ENCODE measurements around the gene RNF2. TPM values are rescaled to one million over a fixed set of nuclear protein-coding genes. Genes with fewer than 3 reads are reported as not detected.

The RNF2 gene
- total RNA-seq, 4 donors from 2014 or later = 11.3 to 18.6 (median 16.2) TPM

DNA sequence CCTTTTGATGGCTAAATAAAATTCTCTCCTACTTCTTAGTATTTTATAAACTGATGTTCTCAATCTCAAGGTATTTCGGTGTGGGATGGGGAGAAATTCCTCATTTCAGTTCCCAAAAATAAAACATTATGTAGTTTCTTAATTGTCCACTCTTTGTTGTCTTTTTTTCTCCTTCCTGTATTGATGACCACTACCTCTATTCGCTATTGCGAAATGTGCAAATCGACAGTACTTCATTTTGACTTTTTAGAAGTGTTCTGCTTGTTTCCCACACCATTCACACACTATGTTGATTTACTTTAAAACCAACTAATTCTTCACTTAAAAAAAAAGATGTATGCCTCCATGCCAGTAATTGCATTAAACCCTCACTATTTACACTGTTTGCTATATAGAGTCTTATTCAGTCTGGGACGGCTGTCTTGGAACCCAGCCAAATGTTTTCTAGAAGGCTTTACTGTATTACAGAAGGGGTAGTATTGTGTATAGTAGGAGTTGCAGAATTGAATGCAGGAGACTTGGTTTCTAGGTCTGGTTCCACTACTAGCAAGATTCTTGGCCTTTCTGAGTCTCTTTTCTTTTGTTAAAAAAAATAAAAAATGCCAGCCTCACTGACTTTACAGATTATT lies 5.6 kb downstream of the RNF2 start:
- no peak overlapping the region for H3K4me3 ChIP-seq
- no peak for DNase-seq (ENCODE audit: low spot score in 2 of 2)
- WGBS = 68% methylated on average over 5 of the region's 5 CpGs

GRCh38 chr1:185053204-185053603 lies 7.8 kb downstream of the RNF2 start:
- H3K4me3 ChIP-seq = no peak overlapping the region
- no peaks in the 10 kb centered on the region for H3K9me3 ChIP-seq
- 81% methylated on average over 3 of the region's 3 CpGs for WGBS
- no peak overlapping the region for H3K27ac ChIP-seq
- no peak for DNase-seq (ENCODE audit: low spot score in 2 of 2)
- TF ChIP-seq CTCF (IDR thresholded peaks at IDR 0.05) (no peak), POLR2AphosphoS5 (IDR thresholded peaks at IDR 0.05) (no peak), POLR2A (IDR thresholded peaks at IDR 0.05) (no peak), EP300 (IDR thresholded peaks at IDR 0.05) (no peak)
- H3K4me1 ChIP-seq = peaks cover under 1% of the 10 kb centered on the region
- H3K27me3 ChIP-seq = no peaks in the 10 kb centered on the region
- H3K36me3 ChIP-seq = no peaks in the 10 kb centered on the region

More for the DNA sequence above, 5.6 kb downstream of the RNF2 start:
- no peak overlapping the region for H3K27ac ChIP-seq
- peaks cover 20% of the 10 kb centered on the region for H3K4me1 ChIP-seq
- H3K27me3 ChIP-seq = no peaks in the 10 kb centered on the region
- no peaks in the 10 kb centered on the region for H3K36me3 ChIP-seq
- H3K9me3 ChIP-seq = no peaks in the 10 kb centered on the region
- TF ChIP-seq POLR2AphosphoS5 (IDR thresholded peaks at IDR 0.05) (no peak), POLR2A (IDR thresholded peaks at IDR 0.05) (no peak), EP300 (IDR thresholded peaks at IDR 0.05) (no peak), CTCF (IDR thresholded peaks at IDR 0.05) (no peak)

DNA sequence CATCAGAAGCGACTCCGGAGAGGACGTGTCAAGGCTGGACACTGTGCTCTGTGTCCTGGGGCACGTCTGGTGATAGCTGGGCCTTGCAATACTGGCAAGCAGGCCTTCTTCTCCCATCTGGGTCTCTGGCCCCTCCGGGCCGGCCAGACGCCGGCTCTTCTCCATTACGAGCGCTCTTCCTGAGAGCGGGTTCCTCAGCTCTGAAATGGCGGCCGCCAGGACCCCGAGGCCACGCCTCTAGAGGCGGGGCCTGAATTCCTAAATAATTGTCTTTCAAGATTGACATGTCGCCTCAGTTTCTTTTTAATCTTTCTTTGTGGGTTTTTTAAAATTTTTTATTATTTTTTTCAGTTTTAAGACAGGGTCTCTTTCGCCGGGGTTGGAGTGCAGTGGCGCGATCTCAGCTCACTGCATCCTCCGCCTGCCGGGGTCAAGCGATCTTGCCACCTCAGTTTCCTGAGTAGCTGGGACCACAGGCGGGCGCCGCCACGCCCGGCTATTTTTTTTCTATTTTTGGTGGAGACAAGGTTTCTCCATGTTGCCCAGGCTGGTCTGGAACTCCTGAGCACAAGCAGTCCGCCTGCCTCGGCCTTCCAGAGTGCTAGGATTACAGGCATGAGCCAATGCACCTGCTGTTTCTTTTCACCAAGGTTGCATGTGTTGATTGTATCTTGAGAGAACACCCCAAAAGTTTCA lies 9.2 kb downstream of the RNF2 start:
- WGBS = 97% methylated on average over 31 of the region's 31 CpGs
- TF ChIP-seq EP300 (IDR thresholded peaks at IDR 0.05) (no peak), POLR2A (IDR thresholded peaks at IDR 0.05) (no peak)

DNA sequence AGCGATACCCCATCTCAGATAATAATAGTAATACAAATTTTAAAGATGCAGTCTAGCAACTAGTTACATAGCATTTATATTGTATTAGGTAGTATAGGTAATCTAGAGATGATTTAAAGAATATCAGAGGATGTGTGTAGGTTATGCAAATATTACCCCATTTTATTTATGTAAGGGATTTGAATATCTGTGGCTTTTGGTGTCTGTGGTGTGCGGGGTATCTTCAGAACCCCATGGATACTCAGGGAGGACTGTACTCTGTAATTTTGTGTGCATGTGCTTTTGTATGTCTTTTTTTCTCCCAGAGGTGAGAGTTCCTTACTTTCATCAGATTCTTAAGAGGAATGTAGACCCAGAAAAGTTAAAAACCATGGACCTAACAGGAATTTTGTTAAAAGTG lies 12.8 kb downstream of the RNF2 start:
- H3K27me3 ChIP-seq = no peaks in the 10 kb centered on the region
- peaks cover 16% of the 10 kb centered on the region for H3K4me1 ChIP-seq
- H3K9me3 ChIP-seq = no peaks in the 10 kb centered on the region
- TF ChIP-seq POLR2AphosphoS5 (IDR thresholded peaks at IDR 0.05) (no peak), EP300 (IDR thresholded peaks at IDR 0.05) (no peak), CTCF (IDR thresholded peaks at IDR 0.05) (no peak), POLR2A (IDR thresholded peaks at IDR 0.05) (no peak)
- no peaks in the 10 kb centered on the region for H3K36me3 ChIP-seq
- H3K4me3 ChIP-seq = no peak overlapping the region
- DNase-seq (ENCODE audit: low spot score in 2 of 2) = no peak
- 94% methylated on average over 2 of the region's 2 CpGs for WGBS
- no peak overlapping the region for H3K27ac ChIP-seq

More for the DNA sequence above, 9.2 kb downstream of the RNF2 start:
- Histone ChIP-seq H3K27ac (no peak overlapping the region), H3K27me3 (no peaks in the 10 kb centered on the region), H3K4me1 (peaks cover 7% of the 10 kb centered on the region), H3K4me3 (no peak overlapping the region), H3K36me3 (no peaks in the 10 kb centered on the region), H3K9me3 (no peaks in the 10 kb centered on the region)
- no peak for DNase-seq (ENCODE audit: low spot score in 2 of 2)

- H3K4me1 ChIP-seq = peaks cover 16% of the 10 kb centered on the region
- no peaks in the 10 kb centered on the region for H3K9me3 ChIP-seq
- H3K36me3 ChIP-seq = no peaks in the 10 kb centered on the region
- H3K27me3 ChIP-seq = no peaks in the 10 kb centered on the region
- DNase-seq (ENCODE audit: low spot score in 2 of 2) = no peak
- TF ChIP-seq EP300 (IDR thresholded peaks at IDR 0.05) = no peak
- no peak overlapping the region for H3K4me3 ChIP-seq
- WGBS = 69% methylated on average over 2 of the region's 2 CpGs
- H3K27ac ChIP-seq = no peak overlapping the region
Measured at GRCh38 chr1:185058876-185059275, 13.5 kb downstream of the RNF2 start.

DNA sequence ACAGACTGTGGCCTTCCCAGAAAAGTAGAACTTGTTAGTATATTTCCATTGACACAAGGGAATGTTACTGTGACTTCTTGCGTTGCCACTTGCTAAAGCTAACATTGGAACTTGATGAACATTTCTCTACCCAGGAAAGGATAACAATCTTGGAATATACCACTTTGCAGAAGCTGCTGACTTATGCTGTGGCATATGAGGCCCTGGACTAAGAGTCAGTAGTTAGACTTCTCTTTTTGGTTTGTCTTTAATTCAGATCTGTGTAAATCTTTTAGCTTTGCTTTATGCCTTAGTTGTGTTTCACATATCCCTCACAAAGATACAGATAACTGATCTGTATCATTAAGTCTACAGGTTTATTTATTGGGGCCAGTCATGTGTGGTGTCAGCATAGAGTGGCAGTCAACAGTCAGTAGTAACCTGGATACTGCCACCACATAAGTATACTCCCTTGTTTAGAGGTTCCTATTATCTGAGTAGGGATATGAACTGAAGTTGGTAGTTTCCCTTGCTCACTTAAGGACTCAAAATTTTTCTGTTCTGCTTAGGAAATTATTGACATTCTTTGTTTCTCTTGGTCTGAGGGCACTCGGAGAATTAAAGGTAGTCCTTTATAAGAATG lies 14.7 kb downstream of the RNF2 start:
- DNase-seq (ENCODE audit: low spot score in 2 of 2) = no peak
- Histone ChIP-seq H3K9me3 (no peaks in the 10 kb centered on the region), H3K4me3 (no peak overlapping the region), H3K36me3 (no peaks in the 10 kb centered on the region), H3K27me3 (no peaks in the 10 kb centered on the region), H3K4me1 (peaks cover 16% of the 10 kb centered on the region), H3K27ac (no peak overlapping the region)
- TF ChIP-seq EP300 (IDR thresholded peaks at IDR 0.05) (no peak), POLR2A (IDR thresholded peaks at IDR 0.05) (no peak), CTCF (IDR thresholded peaks at IDR 0.05) (no peak), POLR2AphosphoS5 (IDR thresholded peaks at IDR 0.05) (no peak)
- WGBS = 89% methylated on average over 2 of the region's 2 CpGs

All from suprapubic skin (tissue), 4 donors.